ENCODE results near the gene SGIP1. TPM values are rescaled to one million over a fixed set of nuclear protein-coding genes. Genes with fewer than 3 reads are reported as not detected.
A peak's percentile ranks its signal among the peaks of the same experiment; 100 is the strongest.

The SGIP1 gene
- total RNA-seq, 1 experiment from 2014 or later, result not detected

DNA sequence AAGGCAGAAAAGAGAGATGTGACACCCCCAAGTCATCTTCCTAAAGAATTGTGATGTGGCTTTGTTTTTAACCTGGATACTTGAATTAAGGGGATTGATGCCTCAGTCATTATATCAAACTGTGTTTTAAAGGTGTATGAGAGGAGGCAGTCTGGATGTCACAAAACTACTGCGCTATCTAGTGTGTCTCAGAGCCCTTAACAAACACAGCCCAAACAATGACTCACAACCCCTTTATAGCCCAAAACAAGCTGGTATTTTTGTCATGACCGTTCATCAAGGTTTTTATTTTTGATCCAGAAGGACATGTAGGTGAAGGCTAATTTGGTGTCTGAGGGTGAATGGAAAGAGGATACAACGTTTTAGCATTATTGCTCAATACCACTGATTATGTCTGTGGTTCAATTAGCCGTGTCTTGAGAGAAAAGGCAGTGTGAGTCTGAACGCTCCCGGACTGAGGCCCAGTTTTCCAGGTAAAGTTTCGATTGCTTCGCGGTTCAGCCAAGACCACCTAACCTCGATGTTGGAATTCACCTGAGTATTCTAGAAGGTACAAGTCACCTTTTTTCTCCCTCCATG is 71.6 kb downstream of the SGIP1 start:
- DNase-seq (ENCODE audit: low read depth), result no peak

DNA sequence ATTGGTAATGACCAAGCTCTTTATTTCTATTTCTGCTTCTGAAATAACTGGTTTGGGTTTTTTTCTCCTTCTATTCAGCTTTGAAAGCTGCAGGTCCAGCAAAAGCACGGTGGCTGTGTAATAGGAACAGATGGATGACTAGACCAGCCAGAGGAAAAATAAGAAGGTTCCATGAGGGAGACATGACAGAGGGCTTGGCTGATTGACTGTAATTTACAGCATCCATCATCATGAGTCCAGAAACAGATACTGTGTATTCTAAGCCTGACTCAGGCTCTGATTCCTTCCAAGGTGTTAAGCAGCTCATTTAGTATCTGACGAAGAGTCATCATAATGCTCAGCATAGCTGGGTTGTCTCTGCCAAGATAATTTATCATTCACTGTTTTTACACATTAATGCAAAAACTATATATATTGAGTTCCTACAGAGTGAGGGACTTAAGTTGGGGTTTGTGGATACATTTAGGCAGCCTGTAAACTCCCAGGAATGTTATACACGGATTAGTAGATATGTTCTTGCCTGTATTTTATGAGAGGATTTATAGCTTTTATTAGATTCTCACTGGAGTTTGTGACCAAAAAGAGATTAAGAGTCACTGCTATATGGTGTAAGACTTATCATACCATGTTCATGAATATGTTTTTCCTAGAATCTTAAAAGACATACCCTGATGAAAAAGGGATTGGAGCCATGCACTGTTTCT is 72.6 kb downstream of the SGIP1 start:
- DNase-seq (ENCODE audit: low read depth), result no peak

DNA sequence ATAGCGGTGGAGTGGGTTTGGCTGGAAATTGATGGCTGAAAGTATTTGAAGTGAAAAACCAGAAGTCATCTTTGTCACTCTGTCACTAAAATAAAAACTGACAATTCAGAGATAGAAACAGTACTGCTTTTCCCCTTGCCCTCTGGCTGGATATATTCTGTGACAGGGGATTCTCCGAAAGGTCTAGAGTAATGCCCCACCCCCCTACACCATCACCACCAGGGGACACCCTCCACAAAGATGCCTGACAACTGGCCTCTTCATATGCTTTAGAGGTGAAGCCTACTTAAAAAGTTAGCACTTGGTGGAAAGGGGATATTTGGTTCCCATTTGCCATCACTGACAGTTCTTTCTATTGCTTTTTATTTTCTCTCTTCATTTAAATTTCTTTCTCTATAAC is 73.5 kb downstream of the SGIP1 start:
- no peak for DNase-seq (ENCODE audit: low read depth)

DNA sequence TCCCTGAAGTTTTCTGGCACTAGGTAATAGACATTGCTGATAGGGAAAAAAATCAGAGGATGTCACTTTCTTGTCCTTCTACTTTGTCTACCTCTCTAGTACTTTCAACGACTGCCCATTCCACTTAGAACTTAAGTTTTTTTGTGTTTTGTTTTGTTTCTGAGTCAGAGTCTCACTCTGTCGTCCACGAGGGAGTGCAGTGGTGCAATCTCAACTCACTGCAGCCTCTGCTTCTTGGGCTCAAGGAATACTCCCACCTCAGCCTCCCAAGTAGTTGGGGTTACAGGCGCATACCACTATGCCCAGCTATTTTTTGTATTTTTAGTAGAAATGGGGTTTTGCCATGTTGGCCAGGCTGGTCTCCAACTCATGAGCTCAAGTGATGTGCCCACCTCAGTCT is 79.2 kb downstream of the SGIP1 start:
- peak; percentile 10 for DNase-seq (ENCODE audit: low read depth)

DNA sequence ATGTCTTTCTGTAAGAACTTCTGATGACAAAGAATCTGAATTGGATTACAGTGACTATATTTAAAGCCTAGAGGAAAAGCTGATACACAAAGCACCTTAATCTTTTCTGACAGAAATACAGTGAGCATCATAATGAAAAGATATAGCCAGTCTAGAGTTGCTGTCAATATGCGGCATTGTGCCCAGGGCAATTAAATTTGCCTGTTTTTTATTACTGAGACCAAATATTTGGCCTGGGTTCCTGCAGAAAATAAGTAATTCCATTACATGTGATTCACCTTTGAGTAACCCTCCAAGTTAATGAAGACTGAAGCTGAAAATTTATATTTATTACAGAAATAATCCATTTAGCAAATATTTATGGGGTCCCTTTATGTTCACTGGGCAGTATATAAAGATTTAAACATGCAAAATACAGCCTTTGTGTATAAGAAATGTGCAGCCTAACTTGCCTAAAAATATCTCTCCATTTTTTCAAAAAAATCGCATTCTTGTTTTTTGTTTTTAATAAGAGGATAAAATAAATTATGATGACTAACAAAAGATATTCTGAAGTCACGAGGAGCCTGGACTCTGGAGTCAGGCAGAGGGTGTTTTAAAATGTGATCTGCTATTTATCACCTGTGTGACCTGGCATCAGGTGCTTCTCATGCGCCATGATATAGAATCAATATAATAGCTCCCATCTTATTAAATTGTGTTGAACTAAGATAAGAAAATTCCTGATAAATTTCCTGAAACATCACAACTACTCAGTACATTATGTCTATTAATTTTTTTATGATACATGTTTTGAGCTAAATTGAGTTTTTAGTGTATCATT is 83.6 kb downstream of the SGIP1 start:
- DNase-seq (ENCODE audit: low read depth), result no peak

DNA sequence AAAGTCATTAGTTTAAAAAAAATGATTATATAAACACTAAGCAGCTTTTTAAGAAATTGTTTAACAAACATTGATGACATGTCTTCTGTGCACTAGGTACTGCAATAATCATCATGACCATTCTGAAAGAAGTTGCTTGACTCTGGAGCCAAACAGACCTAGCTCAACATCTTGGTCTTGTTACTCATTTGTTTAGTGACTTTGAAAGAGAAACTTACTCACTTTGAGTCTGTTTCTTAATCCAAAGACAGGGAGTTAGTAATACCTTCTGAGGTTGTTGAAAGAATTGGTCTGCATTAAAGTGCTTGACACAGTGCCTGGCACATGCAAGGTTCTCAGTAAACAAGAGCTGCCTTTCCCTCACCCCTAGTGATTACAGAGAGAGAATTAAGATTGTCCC is 84.4 kb downstream of the SGIP1 start:
- no peak for DNase-seq (ENCODE audit: low read depth)

DNA sequence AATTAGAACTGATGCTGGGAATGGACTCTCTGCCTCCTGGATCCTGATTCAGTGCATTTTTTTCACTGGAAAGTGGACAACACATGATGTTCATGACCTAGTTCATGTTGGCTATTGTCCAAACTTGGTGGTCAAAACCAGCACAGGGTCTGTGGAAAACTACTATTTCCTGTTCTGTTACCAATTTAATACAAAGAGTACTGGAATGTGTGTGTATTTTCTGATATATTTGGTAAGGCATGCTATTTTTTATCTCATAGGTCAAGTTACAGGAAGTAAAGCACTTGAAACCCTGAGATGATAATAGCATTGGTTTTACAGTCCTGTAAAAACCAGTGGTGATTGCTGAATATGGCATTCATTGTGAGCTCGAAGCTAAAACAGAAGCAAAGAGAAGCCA is 89.9 kb downstream of the SGIP1 start:
- peak; percentile 25 for DNase-seq (ENCODE audit: low read depth)

DNA sequence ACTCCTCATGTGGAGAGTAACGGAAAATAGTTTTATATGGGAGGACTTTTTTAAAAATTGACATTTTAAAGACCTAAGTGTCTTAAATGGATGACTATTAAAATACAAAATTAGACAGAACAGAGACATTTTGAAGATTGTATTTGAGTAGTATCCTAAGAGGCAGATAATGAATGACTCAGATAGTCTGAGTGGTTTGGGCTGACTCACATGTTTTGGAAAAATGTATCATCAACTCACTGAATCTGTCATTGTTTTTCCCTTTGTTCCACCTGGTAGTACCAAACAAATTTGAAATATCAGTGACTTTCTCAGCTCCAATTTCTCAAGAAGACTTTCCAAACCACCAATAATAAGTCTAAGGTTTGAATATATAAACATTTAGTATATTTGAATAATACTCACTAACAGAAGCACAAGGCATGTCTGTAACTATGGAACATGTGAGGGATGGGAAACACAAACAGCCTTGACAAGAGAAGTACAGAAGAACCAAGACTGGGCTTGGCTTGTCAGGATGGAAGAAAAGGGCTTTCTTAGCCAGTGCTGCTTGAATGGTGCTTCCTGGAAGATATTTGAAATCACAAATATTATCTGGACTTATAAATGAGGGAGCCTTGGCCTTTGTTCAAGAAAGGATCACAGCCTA is 90.6 kb downstream of the SGIP1 start:
- peak; percentile 66 for DNase-seq (ENCODE audit: low read depth)

DNA sequence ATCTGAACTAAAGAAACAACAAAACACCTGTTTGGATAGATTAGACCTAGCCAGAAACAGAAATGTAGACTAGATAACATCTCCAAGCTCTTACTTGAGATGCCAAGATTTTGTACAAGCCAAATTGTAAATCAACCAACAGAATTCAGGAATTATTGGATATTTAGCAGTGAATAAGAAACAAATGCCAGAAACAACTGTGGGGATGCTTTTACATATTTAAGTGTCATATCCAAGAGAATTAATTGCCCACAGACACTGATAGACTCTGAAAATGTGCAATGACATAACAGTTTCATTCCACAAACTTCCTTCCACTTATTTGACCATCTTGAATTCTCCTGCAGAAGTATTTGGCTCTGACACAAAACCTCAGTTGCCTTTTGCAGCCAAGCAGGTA is 92.3 kb downstream of the SGIP1 start:
- no peak for DNase-seq (ENCODE audit: low read depth)

DNA sequence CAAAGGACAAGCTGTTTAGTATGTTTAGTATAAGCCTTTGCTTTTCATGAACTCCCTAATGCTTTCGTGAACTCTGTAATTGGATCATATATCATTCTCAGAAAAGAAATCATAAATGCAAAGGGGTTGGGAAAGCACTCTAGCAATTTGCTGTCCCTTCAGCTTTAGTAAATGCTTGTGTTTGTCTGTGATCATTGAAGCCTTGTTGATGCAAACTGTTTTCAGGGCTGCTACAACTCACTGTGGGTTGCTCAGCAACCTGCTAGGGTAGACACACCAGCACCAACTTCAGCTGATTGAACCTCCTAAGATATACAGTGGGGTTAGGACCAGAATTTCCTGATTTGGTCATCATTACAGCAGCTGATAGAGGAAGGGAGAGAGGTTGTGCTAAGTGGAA is 95.0 kb downstream of the SGIP1 start:
- DNase-seq (ENCODE audit: low read depth), result no peak

DNA sequence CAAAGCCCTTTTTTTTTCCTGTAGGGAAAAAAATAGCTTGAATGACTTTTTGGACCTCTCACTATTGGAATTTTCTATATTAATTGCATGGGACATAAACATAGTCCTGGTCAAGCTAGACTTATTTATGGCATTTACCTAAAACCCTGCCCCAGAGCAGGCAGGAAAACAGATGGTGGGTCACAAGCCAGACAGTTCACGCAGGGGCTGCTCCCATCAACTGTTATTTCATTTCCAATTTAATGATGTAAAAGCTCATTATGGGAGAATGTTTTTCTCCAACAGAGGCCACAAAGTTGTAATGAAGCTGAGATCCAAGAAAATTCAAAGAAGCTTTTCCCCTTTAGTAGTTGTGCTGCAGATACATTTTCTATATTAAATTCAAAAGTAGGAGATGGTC is 99.2 kb downstream of the SGIP1 start:
- no peak for DNase-seq (ENCODE audit: low read depth)

DNA sequence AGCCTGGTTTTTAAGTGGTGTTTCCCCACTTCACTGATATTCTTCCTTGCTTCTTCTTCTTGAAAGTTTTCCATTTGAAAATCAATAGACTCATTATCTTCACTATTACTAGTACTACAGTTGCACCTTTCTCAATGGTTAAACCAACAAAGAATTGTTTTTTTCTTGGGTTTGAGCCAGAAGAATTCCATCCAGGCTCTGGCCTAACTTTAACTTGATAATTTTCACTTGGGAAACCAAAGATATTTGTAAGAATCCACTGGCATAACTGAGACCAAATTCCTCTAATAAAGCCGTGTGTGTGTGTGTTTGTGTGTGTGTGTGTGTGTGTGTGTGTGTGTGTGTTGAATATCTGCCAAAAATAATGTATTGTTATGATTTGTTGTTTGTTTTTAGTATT is 103.2 kb downstream of the SGIP1 start:
- DNase-seq (ENCODE audit: low read depth), result no peak

DNA sequence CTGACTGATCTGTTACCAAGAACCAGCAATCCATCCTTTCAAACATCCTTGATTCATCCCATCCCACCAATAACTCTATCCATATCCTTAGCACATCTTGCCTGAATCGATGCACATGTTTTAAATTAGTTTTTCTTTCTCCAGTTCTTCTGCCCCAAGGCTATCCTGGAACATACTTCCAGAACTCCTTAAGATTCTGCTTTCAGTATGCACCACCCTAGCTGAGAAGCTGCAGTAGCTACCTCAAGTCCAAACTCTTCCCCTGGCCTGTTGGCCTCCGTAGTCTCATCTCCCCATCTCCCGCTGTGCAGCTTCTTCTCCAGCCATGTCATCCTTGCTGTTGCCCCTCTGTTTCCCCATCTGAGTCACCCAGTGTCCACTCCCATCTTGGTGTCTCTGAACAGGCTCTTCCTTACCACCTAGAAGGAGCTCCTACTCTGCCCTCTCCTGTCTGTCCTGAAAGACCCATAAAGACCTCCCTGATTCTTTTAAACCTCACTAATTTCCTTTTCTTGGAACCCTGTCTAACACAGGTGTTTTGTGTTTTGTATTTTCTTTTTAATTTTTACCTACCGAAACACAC is 108.0 kb downstream of the SGIP1 start:
- DNase-seq (ENCODE audit: low read depth), result no peak

DNA sequence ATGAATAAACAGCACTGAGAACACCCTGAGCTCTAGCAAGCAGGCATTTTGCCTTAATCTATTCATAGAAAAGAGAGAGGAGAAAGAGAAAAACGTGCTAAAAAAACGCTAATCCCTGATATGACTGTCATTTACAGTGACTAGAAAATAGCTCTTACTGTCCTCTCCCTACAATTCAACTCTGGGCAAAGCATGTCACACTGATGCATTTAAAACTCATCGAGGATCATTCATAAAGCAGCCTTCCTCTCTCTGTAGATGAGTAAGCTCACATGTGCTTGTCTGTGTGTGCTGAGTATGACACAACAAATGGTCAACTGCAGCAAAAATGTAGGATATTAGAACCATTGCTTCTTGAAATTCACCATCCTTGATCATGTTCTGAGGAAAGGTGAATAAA is 109.0 kb downstream of the SGIP1 start:
- DNase-seq (ENCODE audit: low read depth), result no peak

DNA sequence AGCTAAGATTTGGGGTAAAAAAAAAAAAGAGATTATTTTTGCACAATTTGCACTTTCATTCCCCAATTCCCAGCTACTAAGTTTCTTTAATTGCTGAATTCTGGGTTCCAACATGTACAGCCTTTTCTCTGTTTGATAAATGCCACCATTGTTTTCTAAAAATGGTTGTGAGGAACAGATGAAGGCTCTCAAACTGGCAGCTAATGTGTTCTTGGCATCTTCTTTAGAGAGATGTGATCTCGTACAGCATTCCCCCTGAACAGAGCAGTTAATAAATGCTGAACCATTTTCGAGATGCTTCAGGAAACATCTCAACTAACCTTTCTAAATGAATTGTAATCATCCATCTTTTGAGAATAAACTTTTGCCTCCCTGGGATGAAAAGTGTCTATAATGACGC is 110.4 kb downstream of the SGIP1 start:
- no peak for DNase-seq (ENCODE audit: low read depth)

DNA sequence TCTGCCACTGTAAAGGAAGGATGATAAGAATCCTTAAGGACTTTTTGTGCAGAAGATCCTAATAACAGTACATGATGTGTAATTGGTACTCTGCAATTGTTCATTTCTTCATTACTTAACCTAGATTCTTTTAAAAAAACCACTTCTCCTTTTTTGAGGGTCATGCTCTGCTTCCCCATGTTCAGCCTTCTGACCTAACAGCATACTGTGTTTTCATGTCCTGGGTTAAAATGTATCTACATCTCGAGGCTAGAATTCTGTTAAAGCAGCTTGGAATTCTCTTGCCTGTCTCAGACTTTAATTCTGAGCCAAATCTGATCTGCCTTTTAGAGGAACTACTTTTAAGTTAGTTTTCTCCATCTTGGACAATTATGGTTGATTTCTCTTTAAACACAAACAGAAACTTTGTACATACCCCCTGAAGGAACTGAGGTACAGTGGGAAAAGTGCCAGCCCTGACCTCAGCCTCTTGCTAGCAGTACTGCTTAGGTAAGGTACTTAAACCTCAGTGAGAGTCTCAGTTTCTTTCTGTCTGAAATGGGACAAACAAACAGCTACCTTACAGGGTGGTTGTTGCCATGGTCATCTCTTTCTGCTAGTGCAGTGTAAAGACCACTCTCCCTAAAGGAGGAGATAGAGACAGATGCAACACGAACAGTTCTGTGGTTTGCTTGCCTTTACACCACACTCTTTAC is 115.1 kb downstream of the SGIP1 start:
- no peak for DNase-seq (ENCODE audit: low read depth)

DNA sequence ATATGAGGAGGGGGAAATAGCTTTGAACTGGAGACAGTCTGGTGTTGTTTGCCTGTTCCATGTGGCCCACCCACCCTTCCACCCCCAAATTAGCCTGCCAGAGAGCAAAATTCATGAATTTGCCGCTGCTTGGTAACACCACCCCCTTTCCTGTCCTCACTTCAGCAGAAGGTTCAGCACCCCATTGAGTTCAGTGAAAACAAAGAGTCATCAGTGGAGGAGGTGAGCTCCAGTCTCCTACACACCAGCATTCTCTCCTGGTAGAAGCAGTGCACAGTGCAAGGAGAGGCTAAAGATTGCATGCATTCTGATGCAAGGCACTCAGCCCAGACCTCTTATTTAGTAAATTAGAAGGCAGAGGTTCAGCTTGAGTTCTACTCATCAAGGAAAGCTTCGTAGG is 118.6 kb downstream of the SGIP1 start:
- no peak for DNase-seq (ENCODE audit: low read depth)

DNA sequence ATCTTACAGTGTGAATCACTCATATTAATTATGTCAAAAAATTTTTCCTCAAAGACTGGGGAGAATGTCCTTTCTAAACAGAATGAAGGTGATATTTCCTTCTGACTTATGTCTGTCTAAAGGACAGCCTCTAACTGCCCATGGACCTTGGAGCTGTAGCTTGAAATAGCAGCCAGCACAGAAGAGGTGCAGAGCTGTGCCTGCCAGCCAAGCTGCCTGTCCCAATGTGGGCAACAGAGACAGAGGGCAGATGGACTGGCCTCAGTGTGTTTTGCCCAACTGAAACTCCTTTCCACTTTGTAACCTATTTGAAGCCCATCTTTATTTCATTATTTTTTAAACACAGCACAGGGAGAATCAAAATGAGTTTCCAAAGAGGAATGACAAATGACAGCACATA is 120.7 kb downstream of the SGIP1 start:
- DNase-seq (ENCODE audit: low read depth), result no peak

DNA sequence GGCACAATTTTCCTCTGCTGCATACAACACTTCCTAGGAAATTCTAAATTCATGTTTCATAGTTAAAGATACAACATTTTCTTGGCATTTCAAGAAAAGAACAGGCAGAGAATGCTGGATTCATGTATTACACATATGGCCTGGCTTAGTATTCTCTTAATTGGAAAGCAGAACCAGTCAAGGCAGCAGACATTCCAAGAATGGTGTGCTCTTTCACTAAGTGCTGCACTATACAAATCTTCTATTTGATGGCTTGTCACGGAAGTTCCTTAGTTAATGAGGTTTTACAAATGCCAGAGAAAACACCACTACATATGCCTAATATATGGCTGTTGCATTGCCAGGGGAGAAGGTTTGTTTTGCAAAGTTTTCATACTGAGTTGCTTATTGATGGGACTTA is 137.5 kb downstream of the SGIP1 start:
- DNase-seq (ENCODE audit: low read depth), result no peak

DNA sequence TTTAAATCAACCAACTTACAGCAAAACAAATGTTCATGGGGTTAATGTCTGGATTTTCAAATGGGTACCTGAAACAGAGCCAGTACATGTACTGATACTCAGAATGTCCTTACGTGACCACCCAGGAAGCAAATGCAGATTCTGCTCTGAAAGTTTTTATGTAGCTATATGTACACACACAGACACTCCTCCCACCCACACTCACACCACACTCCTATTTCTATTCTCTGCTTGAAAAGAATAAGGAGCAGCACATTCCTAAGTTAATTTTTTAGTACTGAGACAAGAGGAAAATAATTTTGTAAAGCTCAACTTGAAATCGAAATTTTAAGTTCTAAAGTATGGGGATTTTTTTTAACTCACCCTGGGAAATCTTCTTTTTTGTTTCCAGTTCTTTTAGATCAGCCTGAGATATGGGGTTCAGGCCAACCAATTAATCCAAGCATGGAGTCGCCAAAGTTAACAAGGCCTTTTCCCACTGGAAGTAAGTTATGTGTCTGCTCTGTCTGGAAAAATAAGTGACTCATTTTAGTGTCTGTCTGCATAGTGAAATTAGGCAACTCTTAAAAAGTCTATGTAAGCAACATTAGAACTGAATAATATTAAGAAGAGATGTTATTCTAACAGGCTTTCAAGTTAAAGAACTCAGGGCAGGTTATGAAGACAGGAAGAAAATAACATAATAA is 142.8 kb downstream of the SGIP1 start:
- DNase-seq (ENCODE audit: low read depth), result peak; percentile 74

DNA sequence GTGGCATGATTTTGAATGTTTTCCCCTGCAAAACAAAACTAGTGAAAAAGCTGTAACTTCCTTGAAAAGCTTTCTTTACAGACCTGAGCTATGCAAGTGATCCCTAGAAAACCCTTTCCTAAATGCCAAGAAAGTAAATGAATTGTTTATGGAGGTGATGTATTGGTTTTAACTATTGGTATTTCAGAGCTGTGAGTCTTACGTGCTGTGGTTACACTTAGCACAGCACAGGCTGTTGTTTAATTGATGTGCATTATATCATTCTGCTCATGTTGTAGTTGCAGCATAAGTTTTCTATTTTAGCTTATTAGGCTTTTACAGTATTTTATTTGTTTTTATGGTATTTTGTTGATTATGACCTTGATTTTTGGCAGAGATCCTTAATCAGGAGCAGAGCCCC is 144.2 kb downstream of the SGIP1 start:
- no peak for DNase-seq (ENCODE audit: low read depth)
